ENCODE data around the gene POLRMT.
"Not testable (repeated sequence)": the region's sequence is repeated elsewhere in the genome, so short reads cannot be mapped to it uniquely, and the experiment has no call there.

The POLRMT gene

GRCh38 chr19:597406-598315 lies 35.7 kb downstream of the POLRMT start:
- no peak for DNase-seq (ENCODE audit: insufficient read length, low spot score)
- FAIRE-seq = no peak

GRCh38 chr19:596263-596655 lies 37.1 kb downstream of the POLRMT start:
- no peak for FAIRE-seq
- no peak for DNase-seq (ENCODE audit: insufficient read length, low spot score)

- DNase-seq (ENCODE audit: insufficient read length, low spot score) (no peak), FAIRE-seq (no peak)
Observed at GRCh38 chr19:595326-596262, 37.7 kb downstream of the POLRMT start.

GRCh38 chr19:594265-594870 lies 39.0 kb downstream of the POLRMT start:
- DNase-seq (ENCODE audit: insufficient read length, low spot score) = no peak
- FAIRE-seq = no peak

- FAIRE-seq (no peak), DNase-seq (ENCODE audit: insufficient read length, low spot score) (no peak)
Observed at GRCh38 chr19:593505-593904, 39.8 kb downstream of the POLRMT start.

GRCh38 chr19:593055-593454 lies 40.3 kb downstream of the POLRMT start:
- FAIRE-seq (no peak), DNase-seq (ENCODE audit: insufficient read length, low spot score) (no peak)

- DNase-seq (ENCODE audit: insufficient read length, low spot score) = no peak
- FAIRE-seq = no peak
Observed at GRCh38 chr19:592101-592500, 41.2 kb downstream of the POLRMT start.

- DNase-seq (ENCODE audit: insufficient read length, low spot score) (no peak), FAIRE-seq (no peak)
Observed at GRCh38 chr19:591099-591958, 42.0 kb downstream of the POLRMT start.

- FAIRE-seq (no peak), DNase-seq (ENCODE audit: insufficient read length, low spot score) (no peak)
Observed at GRCh38 chr19:590750-591098, 42.6 kb downstream of the POLRMT start.

GRCh38 chr19:590396-590745 lies 43.0 kb downstream of the POLRMT start:
- DNase-seq (ENCODE audit: insufficient read length, low spot score) = no peak
- FAIRE-seq = no peak

GRCh38 chr19:589693-590395 lies 43.5 kb downstream of the POLRMT start, which contains the start of gene HCN2:
Gene HCN2 (plus strand): TSS chr19:589881. CDS start chr19:589946, 65 bp downstream.
- DNase-seq (ENCODE audit: insufficient read length, low spot score) = no peak
- FAIRE-seq = no peak

- DNase-seq (ENCODE audit: insufficient read length, low spot score) = no peak
- FAIRE-seq = no peak
Observed at GRCh38 chr19:588741-589692, 44.3 kb downstream of the POLRMT start.

GRCh38 chr19:588093-588740 lies 45.1 kb downstream of the POLRMT start:
- DNase-seq (ENCODE audit: insufficient read length, low spot score) (no peak), FAIRE-seq (no peak)

GRCh38 chr19:585551-586110 lies 47.7 kb downstream of the POLRMT start:
- no peak for FAIRE-seq

GRCh38 chr19:585146-585545 lies 48.2 kb downstream of the POLRMT start:
- not testable (repeated sequence) for FAIRE-seq; DNase-seq (ENCODE audit: insufficient read length, low spot score)

More at GRCh38 chr19:585551-586110, 47.7 kb downstream of the POLRMT start:
- DNase-seq (ENCODE audit: insufficient read length, low spot score) = no peak

GRCh38 chr19:584240-585001 lies 48.9 kb downstream of the POLRMT start:
- peak; percentile 95 for DNase-seq (ENCODE audit: insufficient read length, low spot score)
- FAIRE-seq = no peak

- FAIRE-seq (no peak), DNase-seq (ENCODE audit: insufficient read length, low spot score) (no peak)
Observed at GRCh38 chr19:583968-584239, 49.4 kb downstream of the POLRMT start.

Data from GM19239 (cell line).